RKO (cell line): ENCODE measurements around the gene TNIP1.

Experiments
- DNase-seq: peaks from one replicate; pipeline ENCODE4 v3.0.0-alpha.2; 2016; ENCODE audit warnings: low spot score

TNIP1 gene

DNA sequence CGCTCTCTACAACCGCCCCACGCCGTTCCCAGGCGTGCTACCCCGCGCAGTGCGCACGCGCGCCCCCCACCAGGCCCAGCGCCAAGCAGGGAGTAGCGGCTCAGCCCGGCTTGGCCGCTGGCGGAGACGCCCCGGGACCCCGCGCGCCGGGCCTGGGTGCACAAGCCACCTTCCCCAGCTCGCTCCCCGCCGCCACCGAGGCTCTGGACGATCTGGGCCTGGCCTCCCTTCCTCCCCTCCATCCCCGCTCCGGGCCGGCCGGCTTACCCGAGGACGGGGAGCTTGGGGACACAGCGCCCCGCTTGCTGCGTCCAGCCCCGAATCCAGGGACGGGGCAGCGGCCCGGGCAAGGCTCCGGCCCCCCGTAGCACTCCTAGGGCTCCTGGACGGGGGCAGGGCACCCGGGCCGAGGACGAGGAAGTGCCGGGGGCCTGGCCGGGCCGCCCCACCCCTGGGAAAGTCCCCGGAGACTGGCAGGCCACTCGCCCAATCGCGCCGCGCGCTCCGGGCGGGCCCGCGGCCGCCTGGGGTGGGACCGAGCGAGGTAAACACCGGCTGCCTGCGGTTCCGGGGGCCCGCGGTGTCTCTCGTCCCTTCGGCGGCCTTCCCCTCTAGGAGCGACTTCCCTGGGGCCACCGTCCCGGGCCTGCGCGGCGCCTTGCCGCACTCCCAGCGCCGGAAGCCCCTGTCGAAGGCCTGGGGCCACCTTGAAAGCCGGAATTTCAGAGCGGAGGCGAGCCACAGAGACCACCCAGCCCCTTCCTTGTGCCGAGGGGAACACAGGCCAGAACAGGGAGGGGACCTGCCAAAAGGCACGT is at the start of gene TNIP1:
TNIP1 (minus strand) TSS at position 422 of the 818 bp plus-strand sequence. CDS start 15,939 bp downstream, outside the sequence.
- peak; percentile 89 for DNase-seq

- DNase-seq = no peak
Measured at GRCh38 chr5:151130235-151130921, 49.5 kb upstream of the TNIP1 start.

DNA sequence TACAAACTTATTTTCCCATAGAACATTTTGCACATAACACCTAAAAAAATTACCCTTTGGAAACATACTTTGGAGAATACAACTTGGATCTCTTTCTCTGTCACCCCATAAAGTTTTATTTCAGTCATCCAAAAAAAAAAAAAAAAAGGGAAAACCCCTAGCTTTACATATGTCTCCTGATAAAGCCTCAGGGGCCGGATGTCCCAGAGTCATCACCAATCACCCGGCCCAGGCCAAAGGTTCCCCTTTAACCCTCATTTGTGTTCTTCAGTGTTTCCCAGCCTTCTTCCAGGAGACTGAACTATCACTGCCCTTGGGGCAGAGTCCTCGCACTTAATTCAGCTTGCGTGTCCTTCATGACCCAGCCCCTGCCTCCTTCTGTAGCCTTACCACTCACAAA is 48.0 kb upstream of the TNIP1 start:
- DNase-seq = no peak

DNA sequence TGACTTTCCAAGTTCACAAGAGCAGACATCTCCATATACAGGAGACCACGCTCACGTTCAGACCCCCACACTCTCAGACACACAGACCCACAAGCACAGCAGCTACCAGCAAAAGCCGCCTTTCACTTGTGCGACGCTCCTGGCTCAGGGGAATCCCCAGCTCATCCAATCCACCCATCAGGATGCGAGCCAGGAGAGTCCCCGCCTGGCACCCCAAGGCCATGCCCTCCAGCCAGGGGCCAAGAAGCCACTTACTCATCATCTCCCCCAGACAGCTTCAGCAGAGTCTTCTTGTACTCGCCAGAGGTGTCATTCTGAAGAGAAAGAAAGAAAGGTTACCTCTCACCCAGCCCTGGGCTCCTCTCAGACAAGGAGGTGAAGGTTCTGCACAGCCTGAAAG is 47.1 kb upstream of the TNIP1 start:
- DNase-seq = no peak

GRCh38 chr5:151126199-151126645 is 45.4 kb upstream of the TNIP1 start:
- DNase-seq = peak; percentile 68

- DNase-seq = no peak
Measured at GRCh38 chr5:151125421-151125820, 44.6 kb upstream of the TNIP1 start.

DNA sequence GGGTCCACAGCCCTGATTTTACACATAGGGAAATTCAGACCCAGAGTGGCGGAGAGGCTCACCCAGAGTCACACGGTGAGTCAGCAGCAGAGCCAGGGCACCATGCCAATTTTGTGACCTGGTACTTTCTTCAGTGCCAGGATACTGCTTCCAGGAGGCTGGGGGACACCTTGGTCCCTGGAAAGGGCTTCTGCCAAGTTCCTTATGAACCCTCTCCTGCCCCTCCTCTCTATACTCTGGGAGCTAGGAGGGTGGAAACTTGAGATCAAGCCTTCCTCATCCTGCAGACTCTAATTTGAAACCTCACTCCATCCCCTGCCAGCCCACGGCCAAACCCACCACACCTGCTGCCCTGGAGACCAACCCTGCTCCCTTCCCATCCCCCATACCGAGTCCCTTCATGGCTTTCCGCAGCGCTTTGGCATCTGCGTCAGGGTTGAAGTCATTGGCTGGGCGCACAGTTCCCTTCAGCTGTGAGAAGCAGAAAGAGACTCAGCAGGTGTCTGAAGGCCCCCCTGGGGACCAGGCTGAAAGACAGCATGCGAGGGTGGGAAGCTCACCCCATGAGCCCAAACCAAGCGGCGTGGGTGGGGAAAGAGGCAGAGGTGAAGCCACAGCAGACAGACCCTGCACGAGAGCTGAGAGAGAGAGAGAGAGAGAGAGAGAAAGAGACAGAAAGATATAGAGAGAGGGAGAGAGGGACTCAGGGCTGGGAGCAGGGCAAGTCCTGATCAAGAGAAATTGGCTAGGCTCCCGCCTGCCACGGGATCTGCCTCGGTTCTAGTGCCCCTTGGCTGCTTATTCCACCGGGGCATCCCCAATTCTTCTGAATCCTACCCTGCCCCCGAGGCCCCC is 43.3 kb upstream of the TNIP1 start:
- DNase-seq = peak; percentile 39

DNA sequence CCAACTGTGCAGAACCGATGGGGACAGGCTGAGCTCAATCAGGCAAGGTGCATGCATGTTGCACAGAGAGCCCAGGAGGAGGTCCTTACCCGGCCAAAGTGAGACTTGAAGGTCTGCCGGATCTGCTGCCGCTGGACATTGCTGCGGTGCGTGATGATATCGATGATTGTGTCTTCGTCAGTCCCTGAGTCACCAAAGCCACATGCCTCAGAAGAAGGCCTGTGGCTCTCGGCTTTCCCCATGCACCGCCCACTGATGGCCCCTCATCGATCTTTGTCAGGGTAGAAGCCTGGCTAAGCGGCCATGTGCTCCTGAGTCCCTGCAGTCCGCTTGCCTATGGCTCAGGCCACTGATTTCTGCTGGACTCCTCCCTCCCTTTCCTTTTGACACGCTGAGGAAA is 42.0 kb upstream of the TNIP1 start:
- DNase-seq = no peak

DNA sequence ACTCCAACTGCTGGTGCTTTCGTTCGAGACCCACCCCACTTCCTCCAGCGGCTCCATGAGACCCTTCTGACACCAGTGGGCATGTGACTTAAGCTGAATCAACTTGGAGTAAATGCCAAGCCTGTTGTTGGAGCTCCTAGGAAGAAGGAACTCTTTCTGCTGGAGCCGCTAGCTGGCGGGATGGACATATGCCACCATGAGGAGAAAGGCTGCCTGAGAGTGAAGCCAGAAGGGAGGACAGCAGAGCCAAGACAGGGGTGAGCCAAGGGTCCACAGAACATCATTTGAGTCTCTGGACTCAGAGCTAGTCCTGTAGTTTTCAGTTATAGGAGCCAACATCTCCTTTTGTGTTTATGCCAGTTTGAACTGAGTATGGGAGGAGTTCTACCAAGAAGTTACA is 40.8 kb upstream of the TNIP1 start:
- DNase-seq = no peak

DNA sequence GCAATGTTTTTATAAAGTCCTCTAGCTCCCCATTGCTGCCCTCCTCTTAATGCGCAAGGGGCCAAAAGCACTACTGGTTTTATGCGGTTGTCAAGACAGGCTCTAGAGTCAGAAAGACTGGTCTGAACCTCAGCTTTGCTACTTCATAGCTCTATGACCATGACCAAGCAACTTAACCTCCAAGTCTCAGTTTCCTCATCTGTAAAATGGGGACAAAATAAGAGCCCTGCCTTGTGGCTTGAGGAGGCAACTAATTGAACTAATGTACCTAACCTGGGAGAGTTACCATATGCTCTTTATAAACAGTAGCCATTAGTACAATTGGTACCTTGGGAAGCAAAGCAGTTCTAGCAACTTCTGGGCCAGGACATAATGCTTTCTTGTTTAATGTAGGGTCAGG is 40.3 kb upstream of the TNIP1 start:
- no peak for DNase-seq

GRCh38 chr5:151118913-151119575 is 38.2 kb upstream of the TNIP1 start:
- no peak for DNase-seq

DNA sequence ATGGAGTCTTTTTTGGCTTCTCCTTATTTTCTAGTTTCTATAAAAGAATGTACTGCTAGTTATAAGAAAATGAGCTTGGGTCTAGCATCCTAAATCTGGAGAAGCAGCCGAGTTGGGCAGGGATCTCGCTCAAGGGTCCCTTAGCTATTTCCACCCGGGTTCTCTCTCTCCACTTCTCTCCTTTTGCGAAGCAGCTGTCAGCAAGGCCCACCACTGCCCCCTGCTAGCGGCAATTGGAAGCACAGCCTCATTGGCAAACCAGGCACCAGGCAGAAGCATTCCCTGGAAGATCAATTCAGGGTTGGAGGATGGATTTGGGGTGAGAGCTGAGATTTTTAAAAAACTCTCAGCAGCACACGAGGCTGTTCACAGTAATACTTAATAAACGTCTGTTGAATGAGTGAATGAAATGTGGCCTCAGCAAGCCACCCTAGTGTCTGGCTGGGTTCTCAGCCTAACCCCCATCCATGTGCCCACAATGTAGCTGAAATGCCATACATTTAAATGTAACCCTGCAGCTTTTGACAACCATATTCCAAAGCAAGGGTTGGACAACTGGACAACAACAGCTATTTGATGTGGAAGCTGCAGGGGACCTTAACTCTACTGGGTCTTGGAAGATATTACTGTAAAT is 34.6 kb upstream of the TNIP1 start:
- peak; percentile 59 for DNase-seq

- DNase-seq = no peak
Measured at GRCh38 chr5:151113651-151114050, 32.8 kb upstream of the TNIP1 start.

DNA sequence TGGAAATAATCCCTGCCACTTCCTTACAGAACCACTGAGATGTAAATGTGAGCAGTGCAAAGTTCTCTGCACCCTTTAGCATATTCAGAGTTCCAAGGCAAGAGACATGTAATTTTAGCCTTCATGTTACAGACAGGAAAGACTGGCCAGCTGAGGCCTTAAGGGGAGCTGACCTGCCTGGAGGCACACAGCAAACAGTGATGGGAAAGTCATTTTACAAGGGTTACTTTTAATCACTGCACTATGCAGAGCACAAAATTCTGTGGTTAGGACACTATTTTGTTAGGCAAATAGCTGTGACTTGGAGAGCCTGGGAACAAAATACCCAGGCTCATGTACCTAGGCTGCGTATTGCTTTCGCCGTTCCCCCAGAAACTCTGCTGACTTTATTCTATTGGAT is 30.2 kb upstream of the TNIP1 start:
- DNase-seq = no peak

- DNase-seq = no peak
Measured at GRCh38 chr5:151110122-151110681, 29.4 kb upstream of the TNIP1 start.

GRCh38 chr5:151108566-151108965 is 27.7 kb upstream of the TNIP1 start:
- no peak for DNase-seq

DNA sequence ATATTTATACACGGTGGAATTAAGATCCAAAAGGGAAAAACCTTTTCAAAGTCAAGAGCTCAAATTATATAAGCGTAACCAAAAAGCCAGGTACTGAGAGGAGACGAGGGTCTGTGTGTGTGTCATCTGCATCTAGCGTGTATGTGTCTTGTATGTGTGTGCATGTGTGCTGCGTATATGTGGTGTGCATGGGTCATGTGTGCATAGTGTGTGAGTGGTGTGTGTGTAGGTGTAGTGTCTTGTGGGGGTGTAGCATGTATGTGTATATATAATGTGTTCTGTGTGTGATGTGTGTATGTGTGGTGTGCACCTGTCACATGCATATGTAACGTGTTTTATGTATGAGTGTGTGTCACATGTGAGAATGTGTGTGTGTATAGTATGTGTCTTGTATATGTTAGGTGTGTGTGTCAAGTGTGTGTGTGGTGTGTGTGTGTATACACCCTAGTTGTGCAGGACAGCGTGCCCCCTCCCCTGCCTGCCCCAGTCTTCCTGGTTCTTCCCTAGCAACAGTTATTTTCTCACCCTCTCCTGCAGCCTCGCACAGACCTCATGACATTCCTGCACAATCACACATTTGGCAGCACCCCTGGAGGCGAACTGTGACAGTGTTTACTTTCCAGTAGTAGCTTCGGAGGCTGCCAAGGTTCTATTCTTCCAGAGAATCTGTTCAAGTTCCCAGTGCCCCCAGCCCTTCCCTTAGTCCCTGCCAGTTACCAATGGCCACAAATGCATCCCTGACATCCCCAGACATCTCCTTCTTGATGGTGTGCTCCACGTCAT is 27.1 kb upstream of the TNIP1 start:
- no peak for DNase-seq

DNA sequence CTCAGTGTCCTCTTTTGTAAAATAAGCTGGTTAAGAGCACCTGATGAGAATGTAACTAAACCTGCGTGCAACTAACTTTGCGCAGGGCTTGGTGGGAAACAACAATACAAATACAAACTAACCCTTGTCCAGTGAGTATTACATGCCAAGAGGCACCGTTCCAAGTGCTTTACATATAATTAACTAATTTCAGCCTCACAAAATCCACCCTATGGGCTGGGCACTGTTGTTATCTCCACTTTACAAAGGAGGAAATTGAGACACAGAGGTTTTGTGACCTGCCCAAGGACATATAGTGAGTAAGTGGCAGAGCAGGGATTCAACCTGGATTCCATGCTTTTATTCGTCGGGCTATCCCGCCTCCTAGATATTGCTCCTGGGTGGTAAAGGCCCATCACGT is 26.2 kb upstream of the TNIP1 start:
- no peak for DNase-seq

- no peak for DNase-seq
Measured at GRCh38 chr5:151106509-151106908, 25.7 kb upstream of the TNIP1 start.

DNA sequence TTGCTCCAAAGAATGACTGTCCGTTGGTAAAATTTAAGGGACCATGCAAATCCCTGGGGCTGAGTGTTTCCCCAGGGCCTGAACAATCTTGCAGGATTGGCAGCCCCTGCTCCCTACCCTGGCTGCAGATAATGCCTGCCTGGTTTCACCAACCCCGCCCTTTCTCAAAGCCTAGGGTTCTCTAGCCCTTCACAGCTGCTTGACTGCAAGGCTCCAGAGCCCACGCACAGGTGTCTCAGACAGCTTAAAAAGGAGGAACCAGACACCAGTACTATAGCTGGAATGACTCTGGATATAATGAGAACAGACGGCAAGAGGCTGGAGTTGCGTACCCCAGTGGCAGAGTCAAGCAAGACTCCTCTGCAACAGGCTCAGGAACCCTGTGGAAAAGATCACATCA is 25.2 kb upstream of the TNIP1 start:
- no peak for DNase-seq
